ENCODE data around the gene MMP14. TPM values are rescaled to one million over a fixed set of nuclear protein-coding genes. Genes with fewer than 3 reads are reported as not detected.
A peak's percentile ranks its signal among the peaks of the same experiment; 100 is the strongest.

The MMP14 gene
- total RNA-seq, 2 donors from 2014 or later, result 59.1 to 82.8 TPM

- Histone ChIP-seq H3K9ac (ENCODE audit: low read depth in 2 of 2, low read length in 2 of 2) (no peak overlapping the region), H3K9me3 (no peaks in the 10 kb centered on the region), H3K27ac (no peak overlapping the region), H3K4me1 (no peaks in the 10 kb centered on the region), H3K27me3 (no peaks in the 10 kb centered on the region), H3K36me3 (no peaks in the 10 kb centered on the region), H3K4me3 (no peak overlapping the region)
- intact Hi-C loops (cut with DNase I), result no loop called here
- DNase-seq, result no peak
- no peak for TF ChIP-seq CTCF (IDR thresholded peaks at IDR 0.05)
Observed at GRCh38 chr14:22808388-22809209, 27.8 kb upstream of the MMP14 start.

- TF ChIP-seq CTCF (IDR thresholded peaks at IDR 0.05), result no peak
- Histone ChIP-seq H3K9ac (ENCODE audit: low read depth in 2 of 2, low read length in 2 of 2) (no peak overlapping the region), H3K27ac (no peak overlapping the region), H3K9me3 (no peaks in the 10 kb centered on the region), H3K4me3 (no peak overlapping the region), H3K36me3 (no peaks in the 10 kb centered on the region), H3K27me3 (no peaks in the 10 kb centered on the region), H3K4me1 (peaks cover 6% of the 10 kb centered on the region)
- no peak for DNase-seq
- intact Hi-C loops (cut with DNase I), result loop anchor here (10.0 kb wide), 1 partner anchor 157 kb away; no protein-coding TSS in a partner anchor
Observed at GRCh38 chr14:22811722-22812121, 24.7 kb upstream of the MMP14 start.

DNA sequence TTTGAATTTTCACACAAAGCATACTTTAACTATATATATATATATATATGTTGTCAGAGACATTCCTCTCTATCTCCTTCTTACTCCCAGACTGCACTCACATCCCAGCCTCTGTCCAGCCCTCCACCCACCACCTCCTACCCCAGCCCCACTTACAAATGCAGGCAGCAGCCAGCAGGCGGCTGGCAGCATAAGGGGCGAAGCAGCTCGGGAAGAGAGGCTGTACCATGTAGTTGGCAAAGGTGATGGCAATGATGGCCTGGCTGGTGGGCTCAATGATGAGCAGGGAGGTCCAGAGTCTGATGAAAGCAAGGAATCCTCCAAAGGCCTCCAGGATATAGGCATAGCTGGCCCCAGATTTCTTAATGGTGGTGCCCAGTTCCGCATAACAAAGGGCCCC lies 23.6 kb upstream of the MMP14 start:
- H3K36me3 ChIP-seq, result no peaks in the 10 kb centered on the region
- H3K27ac ChIP-seq, result peak overlapping the region; percentile 7
- DNase-seq, result no peak
- no peak for TF ChIP-seq CTCF (IDR thresholded peaks at IDR 0.05)
- no peaks in the 10 kb centered on the region for H3K9me3 ChIP-seq
- intact Hi-C loops (cut with DNase I), result loop anchor here (10.0 kb wide), 1 partner anchor 158 kb away; no protein-coding TSS in a partner anchor
- no peaks in the 10 kb centered on the region for H3K27me3 ChIP-seq
- H3K4me1 ChIP-seq, result peaks cover 6% of the 10 kb centered on the region
- H3K4me3 ChIP-seq, result no peak overlapping the region
- no peak overlapping the region for H3K9ac ChIP-seq (ENCODE audit: low read depth in 2 of 2, low read length in 2 of 2)

DNA sequence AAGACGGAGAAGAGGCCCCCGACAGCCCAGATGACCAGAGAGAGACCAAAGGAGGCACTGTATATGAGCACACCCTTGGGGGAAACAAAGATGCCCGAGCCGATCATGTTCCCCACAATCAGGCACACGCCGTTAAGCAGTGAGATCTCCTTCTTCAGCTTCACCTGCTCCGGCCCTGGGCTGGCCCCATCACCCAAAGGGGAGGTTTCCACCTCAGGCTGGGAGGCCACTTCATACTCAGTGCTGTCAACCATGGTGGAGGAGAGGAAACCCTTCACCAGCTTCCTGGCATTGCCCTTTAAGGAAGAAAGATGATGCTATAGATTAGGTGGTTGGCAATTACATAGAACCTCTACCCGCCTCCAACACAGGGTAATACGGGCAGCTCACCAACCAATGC lies 23.2 kb upstream of the MMP14 start:
- intact Hi-C loops (cut with DNase I), result loop anchor here (10.0 kb wide), 1 partner anchor 158 kb away; no protein-coding TSS in a partner anchor
- Histone ChIP-seq H3K4me1 (peaks cover 6% of the 10 kb centered on the region), H3K36me3 (no peaks in the 10 kb centered on the region), H3K9me3 (no peaks in the 10 kb centered on the region), H3K27me3 (no peaks in the 10 kb centered on the region), H3K27ac (no peak overlapping the region), H3K4me3 (no peak overlapping the region), H3K9ac (ENCODE audit: low read depth in 2 of 2, low read length in 2 of 2) (no peak overlapping the region)
- TF ChIP-seq CTCF (IDR thresholded peaks at IDR 0.05), result no peak
- no peak for DNase-seq

DNA sequence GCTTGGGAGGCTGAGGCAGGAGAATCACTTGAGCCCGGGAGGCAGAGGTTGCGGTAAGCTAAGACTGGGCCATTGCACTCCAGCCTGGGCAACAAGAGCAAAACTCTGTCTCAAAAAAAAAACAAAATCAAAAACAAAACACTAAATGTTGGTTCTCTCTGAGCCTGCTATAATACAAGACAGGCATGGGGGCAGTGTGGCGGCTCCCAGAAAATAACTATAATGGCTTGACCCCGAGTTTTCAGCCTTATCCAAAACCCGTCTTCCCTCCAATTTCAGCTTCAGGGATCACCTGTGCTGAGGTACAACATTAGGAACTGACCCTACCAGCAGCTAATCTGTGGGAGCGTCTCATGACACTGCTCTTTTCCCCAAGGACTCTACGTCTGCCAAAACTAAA lies 22.0 kb upstream of the MMP14 start:
- Histone ChIP-seq H3K4me3 (no peak overlapping the region), H3K9ac (ENCODE audit: low read depth in 2 of 2, low read length in 2 of 2) (no peak overlapping the region), H3K27me3 (no peaks in the 10 kb centered on the region), H3K36me3 (no peaks in the 10 kb centered on the region), H3K27ac (no peak overlapping the region), H3K9me3 (no peaks in the 10 kb centered on the region), H3K4me1 (peaks cover 6% of the 10 kb centered on the region)
- no peak for TF ChIP-seq CTCF (IDR thresholded peaks at IDR 0.05)
- intact Hi-C loops (cut with DNase I), result loop anchor here (10.0 kb wide), 1 partner anchor 160 kb away; no protein-coding TSS in a partner anchor
- no peak for DNase-seq

All from colonic mucosa (tissue), 4 donors.